H7 (cell line): Measurements from ENCODE around the gene ALDH7A1. TPM values are rescaled to one million over a fixed set of nuclear protein-coding genes. Genes with fewer than 3 reads are reported as not detected.
"Not testable (repeated sequence)": the region's sequence is repeated elsewhere in the genome, so short reads cannot be mapped to it uniquely, and the experiment has no call there.

Source experiments
- DNase-seq: peaks from one replicate; pipeline ENCODE4 v3.0.0; 2012
- H3K27me3 ChIP-seq: 2 replicates; pipeline ENCODE4 v1.6.0; 2011; ENCODE audit warnings: mild to moderate bottlenecking, low read length; ENCODE audit not compliant: control insufficient read depth, insufficient read depth
- H3K36me3 ChIP-seq: replicated peaks from 2 replicates; pipeline ENCODE4 v1.5.1; 2011; ENCODE audit warnings: low read length; ENCODE audit not compliant: control insufficient read depth, insufficient read depth
- H3K4me3 ChIP-seq: 2 replicates; pipeline ENCODE4 v1.5.1; 2011; ENCODE audit warnings: low read depth, mild to moderate bottlenecking, control low read depth, low read length, moderate library complexity; ENCODE audit not compliant: insufficient read depth
- total RNA-seq: library from RNA; depleted of rRNA; stranded (reverse); fragments of >200 nt; shearing (Covaris generic); gene quantifications from 2 replicates; pipeline ENCODE4 v1.2.3, GENCODE V29; 2014; rRNA removed

The ALDH7A1 gene
- 60.6 and 64.3 TPM in 2 replicates for total RNA-seq

GRCh38 chr5:126594748-126595485 is at the start of gene ALDH7A1:
TSS of gene ALDH7A1 (minus strand) at chr5:126595219. CDS start at chr5:126595198, 21 bp downstream.
- Histone ChIP-seq H3K27me3 (no peaks in the 10 kb centered on the region), H3K36me3 (peaks cover 16% of the 10 kb centered on the region), H3K4me3 (peak within 1 kb of the TSS; percentile 78)
- DNase-seq = peak; percentile 98

- no peak for DNase-seq
- Histone ChIP-seq H3K36me3 (no peaks in the 10 kb centered on the region), H3K27me3 (no peaks in the 10 kb centered on the region), H3K4me3 (no peak overlapping the region)
Measured at GRCh38 chr5:126641387-126641786, 46.4 kb upstream of the ALDH7A1 start.

- DNase-seq = no peak
- H3K27me3 ChIP-seq = no peaks in the 10 kb centered on the region
- H3K4me3 ChIP-seq = no peak overlapping the region
- no peaks in the 10 kb centered on the region for H3K36me3 ChIP-seq
Measured at GRCh38 chr5:126640866-126641265, 45.8 kb upstream of the ALDH7A1 start.

GRCh38 chr5:126636956-126637355 is 41.9 kb upstream of the ALDH7A1 start:
- H3K27me3 ChIP-seq = no peaks in the 10 kb centered on the region
- no peak overlapping the region for H3K4me3 ChIP-seq
- no peaks in the 10 kb centered on the region for H3K36me3 ChIP-seq
- DNase-seq = no peak

- no peak for DNase-seq
Measured at GRCh38 chr5:126635585-126635984, 40.6 kb upstream of the ALDH7A1 start.

GRCh38 chr5:126633552-126633951 is 38.5 kb upstream of the ALDH7A1 start:
- Histone ChIP-seq H3K4me3 (no peak overlapping the region), H3K36me3 (no peaks in the 10 kb centered on the region), H3K27me3 (no peaks in the 10 kb centered on the region)
- DNase-seq = no peak

More at GRCh38 chr5:126635585-126635984, 40.6 kb upstream of the ALDH7A1 start:
- Histone ChIP-seq H3K4me3 (no peak overlapping the region), H3K27me3 (no peaks in the 10 kb centered on the region), H3K36me3 (no peaks in the 10 kb centered on the region)

DNA sequence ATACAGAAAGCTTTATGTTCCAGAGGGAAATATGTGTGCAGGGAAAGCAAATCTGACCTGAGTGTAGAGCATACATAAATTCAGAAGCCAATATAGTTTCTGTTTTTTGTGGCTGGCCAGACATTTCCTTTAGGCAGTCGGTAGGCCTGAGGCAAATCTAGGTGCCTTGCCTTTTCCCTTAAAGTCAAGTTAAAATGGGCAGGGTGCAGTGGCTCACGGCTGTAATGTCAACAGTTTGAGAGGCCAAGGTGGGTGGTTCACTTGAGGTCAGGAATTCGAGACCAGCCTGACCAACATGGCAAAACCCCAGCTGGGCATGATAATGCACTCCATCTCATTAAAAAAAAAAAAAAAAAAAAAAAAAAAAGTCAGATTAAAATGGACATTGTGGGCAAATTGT is 36.9 kb upstream of the ALDH7A1 start:
- Histone ChIP-seq H3K27me3 (no peaks in the 10 kb centered on the region), H3K4me3 (no peak overlapping the region)
- no peak for DNase-seq

DNA sequence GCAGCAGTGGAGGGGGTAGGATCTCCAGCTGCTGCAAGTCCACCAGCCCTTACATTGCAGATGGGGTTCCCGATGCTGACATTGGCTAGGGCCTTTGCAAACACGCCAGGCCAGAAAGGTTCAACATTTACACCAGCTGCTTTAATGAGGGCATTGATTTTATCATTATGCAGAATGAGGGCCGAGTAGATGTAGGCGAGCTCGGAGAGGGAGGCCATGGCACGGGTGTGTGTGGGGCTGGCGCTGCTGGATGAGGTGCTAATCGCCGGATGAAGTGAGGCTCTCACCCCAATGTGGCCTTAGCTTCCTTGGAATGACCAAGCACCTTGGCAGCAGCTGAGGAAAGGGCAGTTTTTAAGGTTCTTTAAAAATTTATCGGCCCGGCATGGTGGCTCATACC is 33.1 kb upstream of the ALDH7A1 start:
- Histone ChIP-seq H3K36me3 (peaks cover 4% of the 10 kb centered on the region), H3K4me3 (no peak overlapping the region), H3K27me3 (no peaks in the 10 kb centered on the region)
- peak; percentile 20 for DNase-seq

More for the DNA sequence above, 36.9 kb upstream of the ALDH7A1 start:
- no peaks in the 10 kb centered on the region for H3K36me3 ChIP-seq

GRCh38 chr5:126624534-126624933 is 29.5 kb upstream of the ALDH7A1 start:
- H3K4me3 ChIP-seq = no peak overlapping the region
- DNase-seq = no peak
- H3K36me3 ChIP-seq = peaks cover 7% of the 10 kb centered on the region
- H3K27me3 ChIP-seq = no peaks in the 10 kb centered on the region

- H3K36me3 ChIP-seq = peaks cover 12% of the 10 kb centered on the region
Measured at GRCh38 chr5:126619781-126620180, 24.8 kb upstream of the ALDH7A1 start.

GRCh38 chr5:126617603-126618002 is 22.6 kb upstream of the ALDH7A1 start:
- H3K36me3 ChIP-seq = peaks cover 12% of the 10 kb centered on the region
- H3K4me3 ChIP-seq, H3K27me3 ChIP-seq, DNase-seq: not testable (repeated sequence)

More at GRCh38 chr5:126619781-126620180, 24.8 kb upstream of the ALDH7A1 start:
- no peak for DNase-seq
- H3K4me3 ChIP-seq = no peak overlapping the region
- no peaks in the 10 kb centered on the region for H3K27me3 ChIP-seq

GRCh38 chr5:126615286-126615685 is 20.3 kb upstream of the ALDH7A1 start:
- Histone ChIP-seq H3K36me3 (peaks cover 11% of the 10 kb centered on the region), H3K4me3 (no peak overlapping the region), H3K27me3 (no peaks in the 10 kb centered on the region)
- DNase-seq = no peak

DNA sequence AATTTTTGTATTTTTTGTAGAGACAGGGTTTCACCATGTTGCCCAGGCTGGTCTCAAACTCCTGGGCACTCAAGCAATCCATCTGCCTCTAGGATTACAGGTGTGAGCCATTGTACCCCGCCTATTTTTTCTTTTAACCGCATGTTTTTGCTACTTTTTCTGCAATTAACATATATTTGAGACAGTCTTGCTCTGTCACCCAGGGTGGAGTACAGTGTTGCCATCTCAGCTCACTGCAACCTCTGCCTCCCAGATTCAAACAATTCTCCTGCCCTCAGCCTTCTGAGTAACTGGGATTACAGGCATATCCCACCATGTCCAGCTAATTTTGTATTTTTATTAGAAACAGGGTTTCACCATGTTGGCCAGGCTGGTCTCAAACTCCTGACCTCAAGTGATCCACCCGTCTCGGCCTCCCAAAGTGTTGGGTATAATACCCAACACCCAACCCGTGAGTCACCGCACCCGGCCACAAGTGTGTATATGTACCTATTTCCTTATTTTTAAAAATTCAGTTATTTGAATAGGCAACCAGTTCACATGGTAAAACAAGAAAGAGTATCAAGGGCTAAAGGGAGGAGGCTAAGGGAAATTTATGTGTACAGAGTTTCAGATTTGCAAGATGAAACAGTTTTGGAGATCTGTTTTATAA is 19.0 kb upstream of the ALDH7A1 start:
- Histone ChIP-seq H3K27me3 (no peaks in the 10 kb centered on the region), H3K4me3 (no peak overlapping the region), H3K36me3 (peaks cover 12% of the 10 kb centered on the region)
- DNase-seq = no peak

DNA sequence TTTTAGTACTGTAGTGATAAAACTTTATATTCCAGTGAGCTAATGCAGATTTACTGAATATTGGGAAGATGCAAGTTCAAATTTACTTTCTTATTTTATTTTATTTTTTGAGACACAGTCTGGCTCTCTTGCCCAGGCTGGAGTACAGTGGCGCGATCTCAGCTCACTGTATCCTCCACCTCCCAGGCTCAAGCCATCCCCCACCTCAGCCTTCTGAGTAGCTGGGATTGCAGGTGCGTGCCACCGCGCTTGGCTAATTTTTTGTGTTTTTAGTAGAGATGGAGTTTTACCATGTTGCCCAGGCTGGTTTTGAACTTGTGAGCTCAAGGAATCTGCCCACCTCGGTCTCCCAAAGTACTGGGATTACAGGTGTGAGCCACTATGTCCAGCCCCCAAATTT is 15.6 kb upstream of the ALDH7A1 start:
- H3K36me3 ChIP-seq = peaks cover 6% of the 10 kb centered on the region
- DNase-seq = no peak
- no peaks in the 10 kb centered on the region for H3K27me3 ChIP-seq
- no peak overlapping the region for H3K4me3 ChIP-seq

- no peak for DNase-seq
- Histone ChIP-seq H3K27me3 (no peaks in the 10 kb centered on the region), H3K4me3 (no peak overlapping the region), H3K36me3 (peaks cover 6% of the 10 kb centered on the region)
Measured at GRCh38 chr5:126610160-126610559, 15.1 kb upstream of the ALDH7A1 start.
